Activated B cell treated with CpG ODN at 0.5 μM for 24 hours (primary cell): Measurements from ENCODE around the gene FSCB. TPM values are rescaled to one million over a fixed set of nuclear protein-coding genes. Genes with fewer than 3 reads are reported as not detected.

Source experiments
- ATAC-seq: fragments of 200-7000 bp; cut with Tn5 transposase; one replicate; pipeline ENCODE4 v1.10.0; 2021; ENCODE audit warnings: low read depth, mild to moderate bottlenecking, moderate library complexity
- CTCF ChIA-PET: fragments of 350-600 bp; sonication (Branson Sonifier 250); formaldehyde crosslinking; loops from one replicate; lab custom pipeline; 2021; ENCODE audit warnings: antibody characterized with exemption; lab: Charles Lee
- POLR2A ChIA-PET: fragments of 350-600 bp; sonication (Branson Sonifier 250); formaldehyde crosslinking; loops from one replicate; lab custom pipeline; 2021; ENCODE audit warnings: antibody characterized with exemption; lab: Charles Lee
- DNase-seq: peaks from one replicate; pipeline ENCODE4 v3.0.0; 2022
- H3K27ac Mint-ChIP-seq: one replicate; pipeline ENCODE4 v1.8.0; 2020; ENCODE audit warnings: mixed read lengths
- H3K27me3 Mint-ChIP-seq: one replicate; pipeline ENCODE4 v1.8.0; 2021; ENCODE audit warnings: mixed read lengths
- H3K36me3 Mint-ChIP-seq: one replicate; pipeline ENCODE4 v1.8.0; 2021; ENCODE audit warnings: low read depth, mixed read lengths
- H3K4me1 Mint-ChIP-seq: one replicate; pipeline ENCODE4 v1.8.0; 2021; ENCODE audit warnings: mixed read lengths
- H3K4me3 Mint-ChIP-seq: one replicate; pipeline ENCODE4 v1.8.0; 2020; ENCODE audit warnings: mild to moderate bottlenecking, mixed read lengths
- H3K9me3 Mint-ChIP-seq: one replicate; pipeline ENCODE4 v1.8.0; 2020; ENCODE audit warnings: mixed read lengths
- CTCF ChIP-seq: fragments of 200-600 bp; IDR thresholded peaks from one replicate; pipeline ENCODE4 v1.8.0; 2022; ENCODE audit warnings: antibody characterized with exemption, mild to moderate bottlenecking
- intact Hi-C: fragments of 100-400 bp; cut with micrococcal nuclease; formaldehyde crosslinking; loops from one replicate; pipeline ENCODE4 v1.15.1; 2024
- total RNA-seq: library from RNA; stranded (reverse); gene quantifications from 2 replicates; pipeline ENCODE4 v1.2.3, GENCODE V29; 2022

Gene FSCB
- total RNA-seq, 1 donor from 2014 or later: not detected

- intact Hi-C loops: no loop called here
- Mint-ChIP-seq H3K27me3 (no peaks in the 10 kb centered on the region), H3K36me3 (no peaks in the 10 kb centered on the region), H3K4me1 (no peaks in the 10 kb centered on the region), H3K4me3 (no peak overlapping the region), H3K9me3 (no peaks in the 10 kb centered on the region), H3K27ac (no peak overlapping the region)
- ChIA-PET POLR2A (no interaction called here), CTCF (no interaction called here)
- DNase-seq (no peak), ATAC-seq (no peak)
- no peak for TF ChIP-seq CTCF
Measured at GRCh38 chr14:44490966-44491365, 16.1 kb downstream of the FSCB start.

- TF ChIP-seq CTCF: no peak
- H3K4me1 Mint-ChIP-seq: no peaks in the 10 kb centered on the region
- ATAC-seq: no peak
- ChIA-PET CTCF (no interaction called here), POLR2A (no interaction called here)
- intact Hi-C loops: no loop called here
- H3K27me3 Mint-ChIP-seq: no peaks in the 10 kb centered on the region
- no peaks in the 10 kb centered on the region for H3K36me3 Mint-ChIP-seq
- H3K4me3 Mint-ChIP-seq: no peak overlapping the region
- DNase-seq: no peak
- no peak overlapping the region for H3K27ac Mint-ChIP-seq
- H3K9me3 Mint-ChIP-seq: peaks cover 2% of the 10 kb centered on the region
Measured at GRCh38 chr14:44477953-44478352, 29.1 kb downstream of the FSCB start.

GRCh38 chr14:44468771-44469170 is 38.3 kb downstream of the FSCB start:
- ATAC-seq (no peak), DNase-seq (no peak)
- CTCF ChIA-PET: no interaction called here
- TF ChIP-seq CTCF: no peak
- H3K36me3 Mint-ChIP-seq: no peaks in the 10 kb centered on the region
- no peaks in the 10 kb centered on the region for H3K27me3 Mint-ChIP-seq
- H3K9me3 Mint-ChIP-seq: no peaks in the 10 kb centered on the region
- H3K4me1 Mint-ChIP-seq: no peaks in the 10 kb centered on the region
- POLR2A ChIA-PET: no interaction called here
- H3K27ac Mint-ChIP-seq: no peak overlapping the region
- no peak overlapping the region for H3K4me3 Mint-ChIP-seq
- intact Hi-C loops: no loop called here

GRCh38 chr14:44463356-44464004 is 43.6 kb downstream of the FSCB start:
- ATAC-seq: no peak
- intact Hi-C loops: no loop called here
- no peaks in the 10 kb centered on the region for H3K4me1 Mint-ChIP-seq
- no peak for TF ChIP-seq CTCF
- peaks cover 6% of the 10 kb centered on the region for H3K9me3 Mint-ChIP-seq
- ChIA-PET POLR2A (no interaction called here), CTCF (no interaction called here)
- H3K4me3 Mint-ChIP-seq: no peak overlapping the region
- no peaks in the 10 kb centered on the region for H3K36me3 Mint-ChIP-seq
- no peak overlapping the region for H3K27ac Mint-ChIP-seq
- no peak for DNase-seq
- H3K27me3 Mint-ChIP-seq: no peaks in the 10 kb centered on the region

- no peak for ATAC-seq
- H3K27ac Mint-ChIP-seq: no peak overlapping the region
- no peaks in the 10 kb centered on the region for H3K4me1 Mint-ChIP-seq
- ChIA-PET CTCF (no interaction called here), POLR2A (no interaction called here)
- H3K27me3 Mint-ChIP-seq: no peaks in the 10 kb centered on the region
- H3K4me3 Mint-ChIP-seq: no peak overlapping the region
- DNase-seq: no peak
- intact Hi-C loops: no loop called here
- no peak for TF ChIP-seq CTCF
- peaks cover 6% of the 10 kb centered on the region for H3K9me3 Mint-ChIP-seq
- H3K36me3 Mint-ChIP-seq: no peaks in the 10 kb centered on the region
Measured at GRCh38 chr14:44462381-44462780, 44.7 kb downstream of the FSCB start.
